ENCODE data around the gene MVB12B.

Gene MVB12B

DNA sequence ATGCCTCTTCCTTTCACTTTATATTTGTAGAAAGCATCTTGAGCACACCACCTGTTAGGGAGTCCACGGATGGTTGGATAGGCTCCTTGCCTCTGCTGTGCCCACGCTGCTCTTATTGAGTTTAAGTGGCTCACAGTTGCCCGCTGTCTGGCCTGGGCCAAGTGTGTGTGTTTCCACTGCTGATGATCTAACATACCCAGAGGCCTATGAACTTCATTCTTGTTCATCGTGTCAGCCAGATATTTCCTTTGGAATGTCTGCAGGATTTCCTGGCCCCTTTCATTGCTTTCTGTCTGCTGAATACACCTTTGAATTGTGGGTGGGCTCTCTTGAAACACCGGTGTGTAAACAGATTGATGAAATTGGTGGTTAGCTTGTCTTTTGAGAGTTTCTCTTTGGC lies 46.6 kb downstream of the MVB12B start:
- no peak for DNase-seq (ENCODE audit: extremely low read depth, insufficient read length)
- TF ChIP-seq, protein P1, sequence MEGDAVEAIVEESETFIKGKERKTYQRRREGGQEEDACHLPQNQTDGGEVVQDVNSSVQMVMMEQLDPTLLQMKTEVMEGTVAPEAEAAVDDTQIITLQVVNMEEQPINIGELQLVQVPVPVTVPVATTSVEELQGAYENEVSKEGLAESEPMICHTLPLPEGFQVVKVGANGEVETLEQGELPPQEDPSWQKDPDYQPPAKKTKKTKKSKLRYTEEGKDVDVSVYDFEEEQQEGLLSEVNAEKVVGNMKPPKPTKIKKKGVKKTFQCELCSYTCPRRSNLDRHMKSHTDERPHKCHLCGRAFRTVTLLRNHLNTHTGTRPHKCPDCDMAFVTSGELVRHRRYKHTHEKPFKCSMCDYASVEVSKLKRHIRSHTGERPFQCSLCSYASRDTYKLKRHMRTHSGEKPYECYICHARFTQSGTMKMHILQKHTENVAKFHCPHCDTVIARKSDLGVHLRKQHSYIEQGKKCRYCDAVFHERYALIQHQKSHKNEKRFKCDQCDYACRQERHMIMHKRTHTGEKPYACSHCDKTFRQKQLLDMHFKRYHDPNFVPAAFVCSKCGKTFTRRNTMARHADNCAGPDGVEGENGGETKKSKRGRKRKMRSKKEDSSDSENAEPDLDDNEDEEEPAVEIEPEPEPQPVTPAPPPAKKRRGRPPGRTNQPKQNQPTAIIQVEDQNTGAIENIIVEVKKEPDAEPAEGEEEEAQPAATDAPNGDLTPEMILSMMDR (IDR thresholded peaks at IDR 0.05; ENCODE audit: insufficient read depth, low read length, poor library complexity, severe bottlenecking) = no peak
- H3K36me3 ChIP-seq (ENCODE audit: control insufficient read depth, insufficient read depth, low read length) = no peaks in the 10 kb centered on the region
- no peak overlapping the region for H3K4me3 ChIP-seq (replicated peaks; ENCODE audit: low read depth, low read length)
- no peaks in the 10 kb centered on the region; the same call in none of the 2 replicates for H3K27me3 ChIP-seq (replicated peaks; ENCODE audit: control insufficient read depth, insufficient read depth, low read length)

DNA sequence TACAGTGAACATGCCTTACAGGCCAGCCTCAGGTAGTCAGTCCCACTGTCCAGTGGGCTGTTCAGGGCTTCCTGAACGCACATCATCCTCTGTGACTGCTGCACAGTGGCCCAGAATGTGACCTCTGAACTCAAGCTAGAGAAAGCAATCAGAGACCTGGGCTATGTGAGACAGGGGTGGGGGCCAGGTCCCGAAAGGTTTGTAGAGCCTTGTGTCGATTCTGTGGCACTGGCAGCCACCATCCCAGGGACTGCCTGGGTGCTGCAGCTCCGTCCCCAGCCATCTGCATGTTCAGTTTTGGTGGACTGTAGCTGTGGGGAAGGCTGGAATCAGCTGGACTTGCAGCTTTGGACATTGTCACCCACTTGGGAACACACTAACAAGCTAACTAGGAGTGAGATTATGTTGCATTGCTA lies 47.7 kb downstream of the MVB12B start:
- Histone ChIP-seq H3K36me3 (ENCODE audit: control insufficient read depth, insufficient read depth, low read length) (no peaks in the 10 kb centered on the region), H3K27me3 (replicated peaks; ENCODE audit: control insufficient read depth, insufficient read depth, low read length) (no peaks in the 10 kb centered on the region; the same call in none of the 2 replicates), H3K4me3 (replicated peaks; ENCODE audit: low read depth, low read length) (no peak overlapping the region)
- TF ChIP-seq, protein P1 (IDR thresholded peaks at IDR 0.05; ENCODE audit: insufficient read depth, low read length, poor library complexity, severe bottlenecking) = no peak
- DNase-seq (ENCODE audit: extremely low read depth, insufficient read length) = no peak

DNA sequence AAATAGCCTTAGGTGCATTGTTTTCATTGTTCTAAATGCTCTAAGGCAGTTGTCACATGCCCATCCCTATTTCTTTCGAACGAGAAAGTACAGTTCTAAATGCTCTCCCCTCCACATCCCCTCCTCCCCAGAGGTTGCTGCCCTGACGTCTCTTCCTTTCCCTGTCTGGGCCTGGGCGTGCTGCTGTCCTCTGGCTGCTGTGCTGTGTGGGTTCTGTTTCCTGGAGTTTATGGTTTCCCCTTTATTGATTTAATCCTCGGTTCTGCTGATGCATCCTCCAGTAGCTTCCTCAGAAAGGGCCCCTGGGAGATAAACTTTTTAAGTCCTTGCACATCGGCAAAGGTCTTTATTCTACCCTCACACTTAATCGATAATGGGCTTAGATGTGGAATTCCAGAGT lies 48.8 kb downstream of the MVB12B start:
- TF ChIP-seq, protein P1 (IDR thresholded peaks at IDR 0.05; ENCODE audit: insufficient read depth, low read length, poor library complexity, severe bottlenecking) = no peak
- no peak for DNase-seq (ENCODE audit: extremely low read depth, insufficient read length)
- no peaks in the 10 kb centered on the region; the same call in none of the 2 replicates for H3K27me3 ChIP-seq (replicated peaks; ENCODE audit: control insufficient read depth, insufficient read depth, low read length)
- no peak overlapping the region for H3K4me3 ChIP-seq (replicated peaks; ENCODE audit: low read depth, low read length)
- H3K36me3 ChIP-seq (ENCODE audit: control insufficient read depth, insufficient read depth, low read length) = no peaks in the 10 kb centered on the region

DNA sequence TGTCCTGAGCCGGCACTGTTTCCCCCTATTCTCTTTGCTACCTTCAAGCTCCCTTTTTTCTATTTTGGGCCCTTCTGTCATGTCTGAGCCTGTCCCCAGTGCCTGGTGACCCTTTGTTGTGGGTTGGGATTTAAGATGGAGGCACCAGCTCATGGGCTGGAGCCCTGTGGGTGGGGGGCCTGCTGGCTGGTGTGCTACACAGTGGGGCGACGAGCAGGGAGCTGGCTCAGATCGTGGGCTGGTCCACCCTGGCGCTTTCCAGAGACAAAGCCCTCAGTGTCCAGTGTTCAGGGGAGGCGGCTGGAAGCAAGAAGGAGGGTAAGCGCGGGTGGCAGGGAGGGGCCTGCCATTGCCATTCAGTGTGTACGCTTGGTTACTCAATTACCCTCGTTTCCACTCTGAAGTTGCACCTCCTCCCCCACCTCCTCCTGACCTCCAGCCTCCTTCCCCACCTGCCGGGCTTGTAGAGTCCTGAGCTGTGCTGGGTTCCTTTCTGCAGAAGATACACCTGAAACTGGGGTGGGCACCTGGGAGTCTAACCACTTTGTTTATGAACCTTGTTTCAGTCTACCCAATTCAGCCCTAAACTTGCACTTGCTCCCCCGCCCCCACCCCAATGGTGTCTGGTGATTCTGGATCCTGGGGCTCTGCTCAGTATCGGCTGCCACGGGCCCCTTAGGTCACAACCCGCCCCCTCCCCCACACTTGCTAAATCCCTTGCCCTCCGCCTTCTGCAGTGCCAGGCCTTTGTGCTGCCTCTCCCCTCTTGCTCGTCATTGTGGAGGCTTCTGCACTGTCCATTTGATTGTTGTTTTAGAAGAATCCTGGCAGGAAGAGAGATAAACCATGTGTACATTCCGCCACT lies 49.9 kb downstream of the MVB12B start:
- Histone ChIP-seq H3K4me3 (replicated peaks; ENCODE audit: low read depth, low read length) (no peak overlapping the region), H3K27me3 (replicated peaks; ENCODE audit: control insufficient read depth, insufficient read depth, low read length) (no peaks in the 10 kb centered on the region; the same call in none of the 2 replicates), H3K36me3 (ENCODE audit: control insufficient read depth, insufficient read depth, low read length) (no peaks in the 10 kb centered on the region)
- DNase-seq (ENCODE audit: extremely low read depth, insufficient read length) = no peak
- TF ChIP-seq, protein P1 (IDR thresholded peaks at IDR 0.05; ENCODE audit: insufficient read depth, low read length, poor library complexity, severe bottlenecking) = no peak

DNA sequence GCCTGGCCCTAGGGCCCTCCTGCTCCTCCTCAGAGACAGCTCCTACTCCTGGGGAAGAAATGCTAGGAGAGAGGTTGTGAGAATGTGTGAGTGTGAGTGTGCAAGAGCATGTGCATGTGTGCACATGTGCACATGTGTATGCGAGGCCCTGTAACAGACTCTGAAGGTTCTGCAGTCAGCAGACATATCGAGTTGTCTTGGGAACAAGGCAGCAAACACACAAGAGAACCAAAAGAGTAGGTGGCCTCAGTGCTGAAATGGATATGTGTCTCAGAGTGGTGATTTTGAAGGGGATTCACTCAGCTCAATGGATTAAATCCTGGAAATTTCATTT lies 50.5 kb downstream of the MVB12B start:
- Histone ChIP-seq H3K36me3 (ENCODE audit: control insufficient read depth, insufficient read depth, low read length) (no peaks in the 10 kb centered on the region), H3K4me3 (replicated peaks; ENCODE audit: low read depth, low read length) (no peak overlapping the region), H3K27me3 (replicated peaks; ENCODE audit: control insufficient read depth, insufficient read depth, low read length) (no peaks in the 10 kb centered on the region; the same call in none of the 2 replicates)
- DNase-seq (ENCODE audit: extremely low read depth, insufficient read length) = no peak
- TF ChIP-seq, protein P1 (IDR thresholded peaks at IDR 0.05; ENCODE audit: insufficient read depth, low read length, poor library complexity, severe bottlenecking) = no peak
